ENCODE results near the gene LIF.

Gene LIF

DNA sequence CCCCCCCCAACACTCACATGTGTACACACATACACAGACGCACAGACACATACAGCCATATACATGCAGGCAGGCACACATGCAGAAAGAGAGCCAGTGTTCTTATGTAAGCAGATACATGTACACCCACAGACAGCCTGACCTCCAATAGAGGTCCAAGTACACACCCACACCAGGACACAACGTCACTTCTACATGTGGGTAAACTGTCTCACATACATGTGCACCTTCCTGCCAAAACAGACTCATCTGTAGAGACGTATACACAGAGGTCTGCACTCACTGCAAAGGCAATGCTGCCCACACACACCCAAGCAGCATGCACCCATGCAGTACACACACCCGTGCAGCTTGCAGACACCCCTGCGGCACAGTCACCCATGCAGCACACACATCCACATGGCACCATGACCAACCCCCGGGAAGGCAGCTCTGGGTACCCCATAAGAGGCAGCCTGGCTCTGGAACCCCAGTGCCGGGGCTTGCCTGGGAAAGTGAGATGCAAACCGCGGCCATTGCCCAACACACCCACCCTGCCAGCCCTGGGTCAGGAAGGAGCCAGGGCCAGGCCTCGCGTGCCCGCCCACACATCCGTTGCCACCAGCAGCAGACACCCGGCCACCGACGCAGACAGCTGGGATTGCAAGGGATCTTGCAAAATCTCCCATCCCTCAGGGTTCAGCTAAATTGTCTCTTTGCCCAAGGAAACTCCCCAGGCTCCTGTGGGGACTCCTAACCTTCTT, 32.7 kb upstream of the LIF start:
- H3K36me3 ChIP-seq (ENCODE audit: control insufficient read depth, insufficient read depth, low read length) = no peaks in the 10 kb centered on the region
- no peaks in the 10 kb centered on the region for H3K4me1 ChIP-seq (ENCODE audit: control insufficient read depth, insufficient read depth, low read length)
- no peak overlapping the region for H3K27ac ChIP-seq (ENCODE audit: low read depth, low read length)
- no peaks in the 10 kb centered on the region for H3K27me3 ChIP-seq (ENCODE audit: control insufficient read depth, insufficient read depth, low read length)
- no peak overlapping the region for H3K9ac ChIP-seq (ENCODE audit: low read length)
- H3K4me3 ChIP-seq (ENCODE audit: low read length) = no peak overlapping the region

DNA sequence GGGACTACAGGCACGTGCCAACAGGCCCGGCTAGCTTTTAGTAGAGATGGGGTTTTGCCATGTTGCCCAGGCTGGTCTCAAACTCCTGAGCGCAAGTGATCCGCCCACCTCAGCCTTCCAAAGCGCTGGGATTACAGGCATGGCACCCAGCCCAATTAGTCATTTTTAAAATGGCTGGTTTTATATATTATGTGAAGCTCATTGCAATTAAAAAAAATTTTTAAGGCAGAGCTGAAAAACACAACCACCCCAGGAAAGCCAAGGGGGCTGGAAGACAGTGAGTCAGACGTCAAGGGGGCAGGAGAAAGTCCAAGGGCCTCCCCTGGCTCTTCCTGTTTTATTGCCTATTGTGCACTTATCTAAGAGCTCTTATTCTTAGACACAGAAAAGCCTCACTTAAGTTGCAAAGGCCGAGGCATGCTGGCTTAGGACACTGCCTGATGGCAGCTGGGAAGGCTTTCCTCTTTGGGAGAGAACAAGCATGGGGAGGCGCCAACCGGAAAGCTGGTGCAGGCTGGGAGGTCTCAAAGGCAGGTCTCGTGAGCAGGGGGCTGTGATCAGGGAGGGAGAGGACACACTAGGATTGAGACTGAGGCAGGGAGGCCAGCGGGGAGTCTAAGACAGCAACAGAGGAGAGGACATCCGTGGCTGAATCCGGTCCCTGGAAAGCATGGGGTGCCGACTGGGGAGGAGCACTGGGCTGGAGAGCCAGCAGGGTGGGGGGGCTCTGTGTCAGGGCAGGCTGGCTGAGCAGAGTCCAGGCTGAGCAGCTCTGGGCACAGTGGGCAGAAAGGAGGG, 31.2 kb upstream of the LIF start:
- H3K9ac ChIP-seq (ENCODE audit: low read length) = no peak overlapping the region
- H3K4me3 ChIP-seq (ENCODE audit: low read length) = no peak overlapping the region
- H3K4me1 ChIP-seq (ENCODE audit: control insufficient read depth, insufficient read depth, low read length) = no peaks in the 10 kb centered on the region
- no peaks in the 10 kb centered on the region for H3K27me3 ChIP-seq (ENCODE audit: control insufficient read depth, insufficient read depth, low read length)
- H3K27ac ChIP-seq (ENCODE audit: low read depth, low read length) = no peak overlapping the region
- H3K36me3 ChIP-seq (ENCODE audit: control insufficient read depth, insufficient read depth, low read length) = no peaks in the 10 kb centered on the region

- H3K36me3 ChIP-seq (ENCODE audit: control insufficient read depth, insufficient read depth, low read length) = no peaks in the 10 kb centered on the region
- H3K27me3 ChIP-seq (ENCODE audit: control insufficient read depth, insufficient read depth, low read length) = no peaks in the 10 kb centered on the region
- no peak overlapping the region for H3K4me3 ChIP-seq (ENCODE audit: low read length)
- no peaks in the 10 kb centered on the region for H3K4me1 ChIP-seq (ENCODE audit: control insufficient read depth, insufficient read depth, low read length)
- no peak overlapping the region for H3K27ac ChIP-seq (ENCODE audit: low read depth, low read length)
- H3K9ac ChIP-seq (ENCODE audit: low read length) = no peak overlapping the region
Measured at GRCh38 chr22:30276039-30276438, 29.5 kb upstream of the LIF start.

GRCh38 chr22:30275625-30276024, 29.1 kb upstream of the LIF start:
- H3K27ac ChIP-seq (ENCODE audit: low read depth, low read length) = no peak overlapping the region

DNA sequence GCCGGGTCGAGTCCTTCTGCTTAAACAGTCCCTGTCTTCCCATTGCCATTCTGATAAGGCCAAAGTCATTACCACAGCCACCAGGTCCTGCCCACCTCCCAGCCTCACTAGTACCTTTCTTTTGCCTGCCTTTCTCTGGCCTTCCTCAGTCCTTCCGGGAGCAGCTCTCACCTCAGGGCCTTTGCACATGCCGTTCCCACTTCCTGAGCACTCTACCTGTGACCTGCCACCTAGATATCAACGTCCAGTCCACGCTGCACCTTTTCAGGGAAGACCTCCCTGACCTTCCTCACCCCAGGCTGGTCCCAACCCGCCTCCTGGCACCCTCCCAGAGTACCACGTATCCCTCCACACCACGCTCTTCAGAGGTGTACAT, 27.9 kb upstream of the LIF start:
- no peak overlapping the region for H3K9ac ChIP-seq (ENCODE audit: low read length)
- no peaks in the 10 kb centered on the region for H3K27me3 ChIP-seq (ENCODE audit: control insufficient read depth, insufficient read depth, low read length)
- H3K36me3 ChIP-seq (ENCODE audit: control insufficient read depth, insufficient read depth, low read length) = no peaks in the 10 kb centered on the region
- H3K4me3 ChIP-seq (ENCODE audit: low read length) = no peak overlapping the region
- H3K27ac ChIP-seq (ENCODE audit: low read depth, low read length) = no peak overlapping the region
- H3K4me1 ChIP-seq (ENCODE audit: control insufficient read depth, insufficient read depth, low read length) = no peaks in the 10 kb centered on the region

More at GRCh38 chr22:30275625-30276024, 29.1 kb upstream of the LIF start:
- Histone ChIP-seq H3K4me3 (ENCODE audit: low read length) (no peak overlapping the region), H3K4me1 (ENCODE audit: control insufficient read depth, insufficient read depth, low read length) (no peaks in the 10 kb centered on the region), H3K27me3 (ENCODE audit: control insufficient read depth, insufficient read depth, low read length) (no peaks in the 10 kb centered on the region), H3K36me3 (ENCODE audit: control insufficient read depth, insufficient read depth, low read length) (no peaks in the 10 kb centered on the region), H3K9ac (ENCODE audit: low read length) (no peak overlapping the region)

GRCh38 chr22:30273711-30274436, 27.3 kb upstream of the LIF start:
- Histone ChIP-seq H3K36me3 (ENCODE audit: control insufficient read depth, insufficient read depth, low read length) (no peaks in the 10 kb centered on the region), H3K27ac (ENCODE audit: low read depth, low read length) (no peak overlapping the region), H3K9ac (ENCODE audit: low read length) (no peak overlapping the region), H3K4me1 (ENCODE audit: control insufficient read depth, insufficient read depth, low read length) (no peaks in the 10 kb centered on the region), H3K27me3 (ENCODE audit: control insufficient read depth, insufficient read depth, low read length) (no peaks in the 10 kb centered on the region), H3K4me3 (ENCODE audit: low read length) (no peak overlapping the region)

DNA sequence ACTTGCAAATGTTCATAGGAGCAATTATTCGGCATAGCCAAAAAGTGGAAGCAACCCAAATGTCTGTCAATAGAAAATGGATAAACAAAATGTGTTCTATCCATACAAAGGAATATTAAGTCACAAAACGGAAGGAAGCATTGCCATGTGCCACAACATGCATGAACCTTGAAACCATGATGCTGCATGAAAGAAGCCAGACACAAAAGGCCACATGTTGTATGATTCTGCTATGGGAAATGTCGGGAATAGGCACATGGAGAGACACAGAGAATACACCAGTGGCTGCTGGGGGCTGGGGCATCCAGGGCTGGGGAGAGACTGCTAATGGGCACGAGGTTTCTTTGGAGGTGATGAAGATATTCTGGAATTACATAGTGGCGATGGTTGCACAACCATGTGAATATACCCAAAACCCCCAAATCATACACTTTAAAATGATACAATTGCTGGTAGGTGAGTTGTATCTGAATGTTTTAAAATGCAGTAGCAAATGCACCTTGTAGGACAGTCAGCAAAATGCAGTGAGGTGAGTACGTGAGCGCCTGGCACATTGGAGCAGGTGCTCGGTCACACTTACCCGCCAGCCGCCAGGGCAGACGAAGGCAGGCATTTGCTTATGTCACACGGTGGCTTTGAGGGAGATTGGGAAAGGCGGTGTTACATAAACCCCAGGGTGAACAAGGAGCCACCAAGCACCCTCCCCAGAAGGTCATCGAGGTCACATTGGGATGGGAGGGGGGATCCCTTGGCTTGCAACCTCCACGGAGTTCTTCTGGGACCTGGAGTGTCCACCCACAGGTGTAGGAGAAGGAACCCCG, 26.4 kb upstream of the LIF start:
- no peak overlapping the region for H3K9ac ChIP-seq (ENCODE audit: low read length)
- H3K27ac ChIP-seq (ENCODE audit: low read depth, low read length) = no peak overlapping the region
- no peaks in the 10 kb centered on the region for H3K27me3 ChIP-seq (ENCODE audit: control insufficient read depth, insufficient read depth, low read length)
- no peaks in the 10 kb centered on the region for H3K36me3 ChIP-seq (ENCODE audit: control insufficient read depth, insufficient read depth, low read length)
- no peaks in the 10 kb centered on the region for H3K4me1 ChIP-seq (ENCODE audit: control insufficient read depth, insufficient read depth, low read length)
- H3K4me3 ChIP-seq (ENCODE audit: low read length) = no peak overlapping the region

DNA sequence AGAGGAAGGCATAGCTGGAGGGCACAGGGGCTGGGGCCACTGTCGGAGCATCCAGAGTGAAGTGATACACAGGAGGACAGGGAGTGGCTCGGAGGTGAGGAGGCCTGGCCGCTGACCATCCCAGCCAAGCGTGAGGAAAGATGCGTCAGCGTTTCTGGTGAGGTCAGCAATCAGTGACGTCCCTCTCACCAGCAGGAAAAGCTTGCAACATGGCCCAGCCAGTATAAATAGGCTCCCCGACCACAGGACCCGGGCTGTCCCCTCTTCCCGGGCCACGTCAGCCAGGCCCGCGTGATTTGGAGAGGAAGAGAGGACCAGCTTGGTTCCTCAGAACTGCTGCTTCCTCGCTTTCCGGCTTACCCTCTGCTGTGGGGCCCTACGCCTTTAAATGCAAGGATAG, 24.3 kb upstream of the LIF start:
- Histone ChIP-seq H3K4me3 (ENCODE audit: low read length) (no peak overlapping the region), H3K9ac (ENCODE audit: low read length) (no peak overlapping the region), H3K4me1 (ENCODE audit: control insufficient read depth, insufficient read depth, low read length) (no peaks in the 10 kb centered on the region), H3K27me3 (ENCODE audit: control insufficient read depth, insufficient read depth, low read length) (no peaks in the 10 kb centered on the region), H3K36me3 (ENCODE audit: control insufficient read depth, insufficient read depth, low read length) (no peaks in the 10 kb centered on the region), H3K27ac (ENCODE audit: low read depth, low read length) (no peak overlapping the region)

GRCh38 chr22:30268331-30268730, 21.8 kb upstream of the LIF start:
- Histone ChIP-seq H3K27ac (ENCODE audit: low read depth, low read length) (no peak overlapping the region), H3K4me1 (ENCODE audit: control insufficient read depth, insufficient read depth, low read length) (no peaks in the 10 kb centered on the region), H3K36me3 (ENCODE audit: control insufficient read depth, insufficient read depth, low read length) (no peaks in the 10 kb centered on the region), H3K9ac (ENCODE audit: low read length) (no peak overlapping the region), H3K27me3 (ENCODE audit: control insufficient read depth, insufficient read depth, low read length) (no peaks in the 10 kb centered on the region), H3K4me3 (ENCODE audit: low read length) (no peak overlapping the region)

DNA sequence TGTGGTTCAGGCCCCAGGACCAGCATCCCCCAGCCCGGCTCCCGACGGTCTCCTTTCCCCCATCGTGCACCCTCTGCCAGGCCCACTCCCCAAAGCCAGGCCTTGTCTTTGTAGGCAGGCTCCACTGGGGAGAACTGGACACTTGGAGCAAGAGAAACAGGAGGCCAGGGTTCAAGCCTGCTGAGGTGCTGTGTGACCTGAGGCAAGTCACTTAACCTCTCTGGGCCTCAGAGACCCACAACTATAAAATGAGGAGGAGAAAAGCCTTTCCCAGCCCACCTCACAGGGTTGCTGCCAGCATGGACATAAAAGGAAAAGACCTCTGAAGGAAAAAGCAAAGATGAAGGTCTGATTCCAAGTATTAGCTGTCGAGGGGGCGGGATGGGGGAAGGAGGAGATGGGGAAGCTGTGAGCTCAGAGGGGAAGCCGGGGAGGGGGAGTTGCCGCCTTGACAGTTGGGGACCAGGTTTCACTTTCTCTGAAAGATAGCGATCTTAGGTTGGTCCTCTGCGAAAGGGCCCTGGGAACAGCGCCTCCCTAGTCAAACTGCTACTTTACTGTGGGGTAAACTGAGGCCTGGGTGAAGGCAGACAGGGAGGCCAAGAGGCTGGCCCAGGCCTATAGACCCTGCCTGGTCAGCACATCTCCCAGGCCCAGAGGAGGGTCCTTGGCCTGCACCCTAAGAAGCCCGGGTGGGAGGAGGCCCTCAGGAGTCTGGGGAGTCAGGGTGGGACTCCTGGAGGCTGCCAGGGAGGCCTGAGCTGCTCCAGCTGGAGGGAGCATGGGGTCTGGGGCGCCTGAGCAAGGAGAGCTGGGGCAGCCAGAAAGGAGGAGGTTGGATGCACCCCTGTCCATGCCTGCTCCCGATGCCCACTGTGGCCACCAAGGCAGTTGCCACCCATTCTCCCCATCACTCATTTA, 21.1 kb upstream of the LIF start:
- Histone ChIP-seq H3K27ac (ENCODE audit: low read depth, low read length) (no peak overlapping the region), H3K36me3 (ENCODE audit: control insufficient read depth, insufficient read depth, low read length) (no peaks in the 10 kb centered on the region), H3K9ac (ENCODE audit: low read length) (no peak overlapping the region), H3K27me3 (ENCODE audit: control insufficient read depth, insufficient read depth, low read length) (no peaks in the 10 kb centered on the region), H3K4me3 (ENCODE audit: low read length) (peak overlapping the region; percentile 19), H3K4me1 (ENCODE audit: control insufficient read depth, insufficient read depth, low read length) (no peaks in the 10 kb centered on the region)
